HepG2 (cell line): ENCODE results near the gene GCM1. TPM values are rescaled to one million over a fixed set of nuclear protein-coding genes. Genes with fewer than 3 reads are reported as not detected.

Source experiments
- ARID5B ChIP-seq: IDR thresholded peaks from 2 replicates; pipeline ENCODE4 v1.4.0; 2020; ENCODE audit warnings: mild to moderate bottlenecking, missing genetic modification reagents
- ATF7-NPFF ChIP-seq: sonication (generic); formaldehyde crosslinking; IDR thresholded peaks from 2 replicates; pipeline ENCODE4 v1.8.1; 2023; ENCODE audit warnings: mild to moderate bottlenecking, low read depth, missing genetic modification reagents, moderate library complexity
- FOXM1 ChIP-seq: sonication (generic); formaldehyde crosslinking; IDR thresholded peaks from 2 replicates; pipeline ENCODE4 v1.5.0; 2020; ENCODE audit warnings: missing genetic modification reagents
- GATAD2A ChIP-seq: IDR thresholded peaks from 2 replicates; pipeline ENCODE4 v1.6.1; 2016
- MBNL3 ChIP-seq: fragments of 250-450 bp; sonication (Bioruptor Pico); conservative IDR thresholded peaks from 2 replicates; pipeline ENCODE4 v1.8.0; 2022; ENCODE audit warnings: mild to moderate bottlenecking, inconsistent platforms
- NPAS2 ChIP-seq: sonication (generic); formaldehyde crosslinking; IDR thresholded peaks from 2 replicates; pipeline ENCODE4 v1.8.0; 2022; ENCODE audit warnings: mild to moderate bottlenecking, missing genetic modification reagents, borderline replicate concordance
- NR2F6 ChIP-seq, 2 experiments: IDR thresholded peaks; 2 replicates each; pipeline ENCODE4 v1.6.1; 2016; ENCODE audit warnings: antibody characterized with exemption in 1 of 2, mild to moderate bottlenecking in 1 of 2
- RFXAP ChIP-seq: sonication (generic); formaldehyde crosslinking; IDR thresholded peaks from 2 replicates; pipeline ENCODE4 v1.4.0; 2020; ENCODE audit warnings: missing genetic modification reagents, borderline replicate concordance
- SIN3B ChIP-seq: fragments of 150-350 bp; IDR thresholded peaks from 2 replicates; pipeline ENCODE4 v1.6.1; 2014; ENCODE audit warnings: low read length
- SOX6 ChIP-seq, 2 experiments: fragments of 450-650 bp in 1 of 2; sonication (generic) in 1 of 2; formaldehyde crosslinking in 1 of 2; IDR thresholded peaks; 2 replicates each; pipeline versions ENCODE4 v1.4.0 to v1.6.1; 2017 to 2020; ENCODE audit warnings: antibody characterized with exemption in 1 of 2, mild to moderate bottlenecking in 1 of 2, missing genetic modification reagents in 1 of 2
- TAF1 ChIP-seq: sonication (generic); formaldehyde crosslinking; IDR thresholded peaks from 2 replicates; pipeline ENCODE4 v1.4.0; 2020; ENCODE audit warnings: missing genetic modification reagents
- TP53 ChIP-seq: sonication (generic); formaldehyde crosslinking; conservative IDR thresholded peaks from 2 replicates; pipeline ENCODE4 v1.4.0; 2020; ENCODE audit warnings: missing genetic modification reagents
- ZBTB3 ChIP-seq: sonication (generic); formaldehyde crosslinking; IDR thresholded peaks from 2 replicates; pipeline ENCODE4 v1.4.0; 2020; ENCODE audit warnings: low read depth, mild to moderate bottlenecking, moderate library complexity, missing genetic modification reagents, borderline replicate concordance
- ZFP36 ChIP-seq: fragments of 150-350 bp; IDR thresholded peaks from 2 replicates; pipeline ENCODE4 v1.6.1; 2018; ENCODE audit warnings: borderline replicate concordance, low read length, low read depth; ENCODE audit not compliant: partially characterized antibody
- ZNF18 ChIP-seq: sonication (generic); formaldehyde crosslinking; IDR thresholded peaks from 2 replicates; pipeline ENCODE4 v1.8.0; 2022; ENCODE audit warnings: mild to moderate bottlenecking, missing genetic modification reagents; ENCODE audit not compliant: insufficient replicate concordance
- ZNF512B ChIP-seq: sonication (generic); formaldehyde crosslinking; IDR thresholded peaks from 2 replicates; pipeline ENCODE4 v1.5.1; 2020; ENCODE audit warnings: missing genetic modification reagents, mild to moderate bottlenecking, borderline replicate concordance
- ZNF781 ChIP-seq: sonication (generic); formaldehyde crosslinking; IDR thresholded peaks from 2 replicates; pipeline ENCODE4 v1.5.1; 2020; ENCODE audit warnings: borderline replicate concordance, mild to moderate bottlenecking, missing genetic modification reagents; ENCODE audit errors: not compliant biosample characterization
- polyA plus RNA-seq, 8 experiments: library from polyadenylated mRNA; depleted of rRNA in 3 of 8; stranded (reverse) in 7 of 8; unstranded in 1 of 8; fragments of >200 nt; fragmentation: Illumina TruSeq in 4 of 8; extraction: Trizol in 4 of 8; gene quantifications; 2 replicates each; pipeline versions ENCODE4 v1.2.1 to v1.2.3, GENCODE V29; 2011 to 2016; ENCODE audit warnings: low read depth in 4 of 8, missing spikeins in 1 of 8, mixed read lengths in 1 of 8; ENCODE audit not compliant: insufficient read depth in 1 of 8
- total RNA-seq, 5 experiments: library from RNA; depleted of rRNA; stranded (reverse); fragments of >200 nt; fragmentation: Illumina TruSeq; extraction: Trizol; gene quantifications; 2 replicates each; pipeline ENCODE4 v1.2.3, GENCODE V29; 2016; ENCODE audit warnings: low read depth in 1 of 5
- TF ChIP-seq, protein P1 (sequence below): IDR thresholded peaks from 2 replicates; pipeline ENCODE4 v1.6.1; 2016; ENCODE audit warnings: missing compliant biosample characterization, missing genetic modification reagents, borderline replicate concordance

The GCM1 gene
- total and polyA plus RNA-seq, 2 of the 13 experiments (the other 11 are each of a cell fraction or from before 2014, with no cell fraction given) = 0.04 to 0.13 TPM

- TF ChIP-seq ARID5B (peak; percentile 48; the same call in 1 of the 2 replicates), NR2F6 (IDR thresholded peaks at IDR 0.05) (peak; percentile 79), NR2F6 (CRISPR knock-in tag; IDR thresholded peaks at IDR 0.05) (peak; percentile 81), ATF7-NPFF (no peak), FOXM1 (no peak), ZFP36 (no peak), ZNF18 (CRISPR knock-in tag) (no peak), ZNF781 (CRISPR knock-in tag) (no peak), TAF1 (CRISPR knock-in tag) (no peak), RFXAP (no peak), ZNF512B (CRISPR knock-in tag) (no peak), ZBTB3 (CRISPR knock-in tag) (no peak), MBNL3 (no peak), TP53 (CRISPR knock-in tag) (no peak), SOX6 (IDR thresholded peaks at IDR 0.05) (no peak), SOX6 (CRISPR knock-in tag; IDR thresholded peaks at IDR 0.05) (peak; percentile 81), NPAS2 (CRISPR knock-in tag) (no peak), GATAD2A (CRISPR knock-in tag) (peak; percentile 65), SIN3B (no peak)
- TF ChIP-seq, protein P1, sequence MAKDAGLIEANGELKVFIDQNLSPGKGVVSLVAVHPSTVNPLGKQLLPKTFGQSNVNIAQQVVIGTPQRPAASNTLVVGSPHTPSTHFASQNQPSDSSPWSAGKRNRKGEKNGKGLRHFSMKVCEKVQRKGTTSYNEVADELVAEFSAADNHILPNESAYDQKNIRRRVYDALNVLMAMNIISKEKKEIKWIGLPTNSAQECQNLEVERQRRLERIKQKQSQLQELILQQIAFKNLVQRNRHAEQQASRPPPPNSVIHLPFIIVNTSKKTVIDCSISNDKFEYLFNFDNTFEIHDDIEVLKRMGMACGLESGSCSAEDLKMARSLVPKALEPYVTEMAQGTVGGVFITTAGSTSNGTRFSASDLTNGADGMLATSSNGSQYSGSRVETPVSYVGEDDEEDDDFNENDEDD (CRISPR knock-in tag) = no peak
These were observed 8.7 kb downstream of the GCM1 start (continued) for GRCh38 chr6:53139841-53140413.
